Measurements from ENCODE around the gene CRHR1. TPM values are rescaled to one million over a fixed set of nuclear protein-coding genes. Genes with fewer than 3 reads are reported as not detected.

The CRHR1 gene
- polyA plus RNA-seq, 1 donor (not counting 4 experiments of a cell fraction or from before 2014, with no cell fraction given), result not detected

GRCh38 chr17:45759761-45760160 lies 24.4 kb upstream of the CRHR1 start:
- no peak for DNase-seq (ENCODE audit: low read depth, low spot score)
- Histone ChIP-seq H3K4me1 (ENCODE audit: control insufficient read depth, extremely low read depth, insufficient read depth, low read length) (no peaks in the 10 kb centered on the region), H3K27ac (ENCODE audit: control insufficient read depth, insufficient read depth, low read length) (no peak overlapping the region), H3K9me3 (ENCODE audit: control insufficient read depth, low read depth, low read length) (no peaks in the 10 kb centered on the region), H3K79me2 (ENCODE audit: control insufficient read depth, insufficient read depth, low read length) (no peaks in the 10 kb centered on the region), H3K9me1 (ENCODE audit: control insufficient read depth, extremely low read depth, insufficient read depth, low read length) (no peaks in the 10 kb centered on the region), H3K4me2 (ENCODE audit: control insufficient read depth, extremely low read depth, insufficient read depth, low read depth, low read length) (no peak overlapping the region), H4K20me1 (ENCODE audit: control insufficient read depth, extremely low read depth, insufficient read depth, low read length) (no peaks in the 10 kb centered on the region), H2AFZ (ENCODE audit: control insufficient read depth, low read length) (no peak overlapping the region), H3K36me3 (ENCODE audit: control insufficient read depth in 2 of 2, extremely low read depth in 1 of 2, insufficient read depth in 2 of 2, low read length in 2 of 2) (no peaks in the 10 kb centered on the region), H3K9ac (ENCODE audit: control insufficient read depth, extremely low read depth, insufficient read depth, low read length) (no peak overlapping the region), H3K27me3 (ENCODE audit: control insufficient read depth, extremely low read depth, insufficient read depth, low read length) (peaks cover 17% of the 10 kb centered on the region), H3K4me3 (ENCODE audit: control insufficient read depth in 2 of 3, extremely low read depth in 1 of 3, insufficient read depth in 2 of 3, low read depth in 1 of 3, low read length in 3 of 3) (no peak overlapping the region)
- no peak for FAIRE-seq
- dilution Hi-C loops (cut with MboI; ENCODE audit: extremely low pct_ligation_motif_present, low sequenced_read_pairs), result no loop called here
- TF ChIP-seq EZH2 (IDR thresholded peaks at IDR 0.05; ENCODE audit: low read length), result no peak
- TF ChIP-seq, protein P1, sequence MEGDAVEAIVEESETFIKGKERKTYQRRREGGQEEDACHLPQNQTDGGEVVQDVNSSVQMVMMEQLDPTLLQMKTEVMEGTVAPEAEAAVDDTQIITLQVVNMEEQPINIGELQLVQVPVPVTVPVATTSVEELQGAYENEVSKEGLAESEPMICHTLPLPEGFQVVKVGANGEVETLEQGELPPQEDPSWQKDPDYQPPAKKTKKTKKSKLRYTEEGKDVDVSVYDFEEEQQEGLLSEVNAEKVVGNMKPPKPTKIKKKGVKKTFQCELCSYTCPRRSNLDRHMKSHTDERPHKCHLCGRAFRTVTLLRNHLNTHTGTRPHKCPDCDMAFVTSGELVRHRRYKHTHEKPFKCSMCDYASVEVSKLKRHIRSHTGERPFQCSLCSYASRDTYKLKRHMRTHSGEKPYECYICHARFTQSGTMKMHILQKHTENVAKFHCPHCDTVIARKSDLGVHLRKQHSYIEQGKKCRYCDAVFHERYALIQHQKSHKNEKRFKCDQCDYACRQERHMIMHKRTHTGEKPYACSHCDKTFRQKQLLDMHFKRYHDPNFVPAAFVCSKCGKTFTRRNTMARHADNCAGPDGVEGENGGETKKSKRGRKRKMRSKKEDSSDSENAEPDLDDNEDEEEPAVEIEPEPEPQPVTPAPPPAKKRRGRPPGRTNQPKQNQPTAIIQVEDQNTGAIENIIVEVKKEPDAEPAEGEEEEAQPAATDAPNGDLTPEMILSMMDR (optimal IDR thresholded peaks at IDR 0.05 in 1 of 3, IDR thresholded peaks at IDR 0.05 in 1 of 3, conservative IDR thresholded peaks at IDR 0.05 in 1 of 3; ENCODE audit: extremely low read depth in 1 of 3, insufficient read depth in 2 of 3, low read length in 3 of 3), result no peak

DNA sequence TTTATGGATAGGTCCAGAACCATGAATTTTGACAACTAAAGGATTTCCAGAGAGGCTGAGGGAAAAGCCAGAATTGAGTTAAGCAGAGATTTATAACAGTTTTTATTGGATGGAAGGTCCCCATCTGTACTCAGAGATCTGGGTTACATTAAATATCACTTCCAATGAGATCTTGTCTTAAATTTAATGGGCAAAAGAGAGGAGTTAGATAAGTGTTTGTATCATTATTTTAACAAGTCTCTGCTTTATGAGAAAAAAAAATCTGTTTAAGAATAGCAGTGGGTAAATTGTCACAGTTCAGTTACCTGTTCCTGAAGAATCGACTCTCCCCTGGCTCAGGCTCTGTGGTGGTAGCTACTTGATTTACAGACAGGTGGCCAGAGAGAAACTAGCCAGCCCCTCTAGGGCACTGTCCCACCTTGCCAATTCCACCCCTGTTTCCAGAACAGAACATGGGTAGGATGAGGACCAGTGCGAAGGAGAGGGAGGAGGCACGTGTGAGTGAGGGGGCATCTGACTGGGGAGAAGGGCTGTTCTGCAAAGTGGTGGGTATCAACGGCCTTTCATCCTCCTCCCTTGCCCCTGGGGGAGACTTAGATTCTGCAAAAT lies 22.1 kb upstream of the CRHR1 start:
- H3K79me2 ChIP-seq (ENCODE audit: control insufficient read depth, insufficient read depth, low read length), result no peaks in the 10 kb centered on the region
- H3K9ac ChIP-seq (ENCODE audit: control insufficient read depth, extremely low read depth, insufficient read depth, low read length), result no peak overlapping the region
- no peak overlapping the region for H3K4me2 ChIP-seq (ENCODE audit: control insufficient read depth, extremely low read depth, insufficient read depth, low read depth, low read length)
- dilution Hi-C loops (cut with MboI; ENCODE audit: extremely low pct_ligation_motif_present, low sequenced_read_pairs), result no loop called here
- H3K27ac ChIP-seq (ENCODE audit: control insufficient read depth, insufficient read depth, low read length), result no peak overlapping the region
- no peaks in the 10 kb centered on the region for H3K36me3 ChIP-seq (ENCODE audit: control insufficient read depth in 2 of 2, extremely low read depth in 1 of 2, insufficient read depth in 2 of 2, low read length in 2 of 2)
- H3K27me3 ChIP-seq (ENCODE audit: control insufficient read depth, extremely low read depth, insufficient read depth, low read length), result peaks cover 21% of the 10 kb centered on the region
- no peaks in the 10 kb centered on the region for H3K9me3 ChIP-seq (ENCODE audit: control insufficient read depth, low read depth, low read length)
- no peak overlapping the region for H3K4me3 ChIP-seq (ENCODE audit: control insufficient read depth in 2 of 3, extremely low read depth in 1 of 3, insufficient read depth in 2 of 3, low read depth in 1 of 3, low read length in 3 of 3)
- H3K9me1 ChIP-seq (ENCODE audit: control insufficient read depth, extremely low read depth, insufficient read depth, low read length), result no peaks in the 10 kb centered on the region
- H2AFZ ChIP-seq (ENCODE audit: control insufficient read depth, low read length), result no peak overlapping the region
- H3K4me1 ChIP-seq (ENCODE audit: control insufficient read depth, extremely low read depth, insufficient read depth, low read length), result no peaks in the 10 kb centered on the region
- FAIRE-seq (no peak), DNase-seq (ENCODE audit: low read depth, low spot score) (no peak)
- H4K20me1 ChIP-seq (ENCODE audit: control insufficient read depth, extremely low read depth, insufficient read depth, low read length), result no peaks in the 10 kb centered on the region
- TF ChIP-seq EZH2 (IDR thresholded peaks at IDR 0.05; ENCODE audit: low read length), result no peak
- TF ChIP-seq, protein P1 (optimal IDR thresholded peaks at IDR 0.05 in 1 of 3, IDR thresholded peaks at IDR 0.05 in 1 of 3, conservative IDR thresholded peaks at IDR 0.05 in 1 of 3; ENCODE audit: extremely low read depth in 1 of 3, insufficient read depth in 2 of 3, low read length in 3 of 3), result no peak

All from keratinocyte (primary cell).